Neural cell (in vitro differentiated cells): ENCODE data around the gene DIAPH1. TPM values are rescaled to one million over a fixed set of nuclear protein-coding genes. Genes with fewer than 3 reads are reported as not detected.

ENCODE experiments used
- H2AFZ ChIP-seq: fragments of 200-600, 300-800 bp; sonication (generic), shearing (Covaris generic); 2 replicates; pipeline ENCODE4 v1.6.0; 2014; ENCODE audit warnings: low read depth, mild to moderate bottlenecking, antibody characterized with exemption, low read length, moderate library complexity
- H3F3A ChIP-seq: fragments of 200-600 bp; shearing (Covaris generic); 2 replicates; pipeline ENCODE4 v1.6.1; 2016; ENCODE audit warnings: mild to moderate bottlenecking, moderate library complexity, mixed read lengths, antibody characterized with exemption, low read length; ENCODE audit not compliant: insufficient read depth, poor library complexity, severe bottlenecking
- H3K27ac ChIP-seq: fragments of 200-600, 300-800 bp; sonication (generic), shearing (Covaris generic); 2 replicates; pipeline ENCODE4 v1.5.1; 2014; ENCODE audit warnings: mild to moderate bottlenecking, low read length, moderate library complexity
- H3K27me3 ChIP-seq: fragments of 300-800, 200-600 bp; sonication (generic), shearing (Covaris generic); 2 replicates; pipeline ENCODE4 v1.6.0; 2014; ENCODE audit warnings: mild to moderate bottlenecking, low read depth, low read length, moderate library complexity; ENCODE audit not compliant: insufficient read depth
- H3K36me3 ChIP-seq: fragments of 300-800, 200-600 bp; sonication (generic), shearing (Covaris generic); 2 replicates; pipeline ENCODE4 v1.5.1; 2014; ENCODE audit warnings: mild to moderate bottlenecking, antibody characterized with exemption, low read length, moderate library complexity; ENCODE audit not compliant: insufficient read depth
- H3K4me2 ChIP-seq: fragments of 300-800, 200-600 bp; sonication (generic), shearing (Covaris generic); 2 replicates; pipeline ENCODE4 v1.6.0; 2014; ENCODE audit warnings: mild to moderate bottlenecking, low read length
- H3K4me3 ChIP-seq: fragments of 300-800, 200-600 bp; sonication (generic), shearing (Covaris generic); 2 replicates; pipeline ENCODE4 v1.5.1; 2014; ENCODE audit warnings: mild to moderate bottlenecking, low read length, moderate library complexity
- H3K79me2 ChIP-seq: fragments of 200-600 bp; shearing (Covaris generic); replicated peaks from 2 replicates; pipeline ENCODE4 v1.6.0; 2014; ENCODE audit warnings: mild to moderate bottlenecking, low read length, moderate library complexity; ENCODE audit not compliant: insufficient read depth
- H3K9ac ChIP-seq: fragments of 300-800, 200-600 bp; sonication (generic), shearing (Covaris generic); 2 replicates; pipeline ENCODE4 v1.6.1; 2016; ENCODE audit warnings: mild to moderate bottlenecking, low read length, mixed read lengths
- H3K9me2 ChIP-seq: fragments of 200-600 bp; shearing (Covaris generic); 2 replicates; pipeline ENCODE4 v1.6.1; 2016; ENCODE audit warnings: mild to moderate bottlenecking, low read length, mixed read lengths; ENCODE audit not compliant: insufficient read depth
- H3K9me3 ChIP-seq: fragments of 200-600, 300-800 bp; sonication (generic), shearing (Covaris generic); 2 replicates; pipeline ENCODE4 v1.6.1; 2016; ENCODE audit warnings: mild to moderate bottlenecking, mixed run types, low read length, moderate library complexity, mixed read lengths
- H4K20me1 ChIP-seq: fragments of 200-600 bp; shearing (Covaris generic); 2 replicates; pipeline ENCODE4 v1.6.1; 2016; ENCODE audit warnings: mild to moderate bottlenecking, mixed run types; ENCODE audit not compliant: insufficient read depth
- CTCF ChIP-seq: fragments of 450-650 bp; IDR thresholded peaks from 2 replicates; pipeline ENCODE4 v1.5.1; 2014; ENCODE audit warnings: antibody characterized with exemption, mild to moderate bottlenecking, moderate library complexity; ENCODE audit not compliant: poor library complexity, severe bottlenecking
- EP300 ChIP-seq: fragments of 450-650 bp; conservative IDR thresholded peaks from 2 replicates; pipeline ENCODE4 v1.6.1; 2014; ENCODE audit warnings: antibody characterized with exemption, mild to moderate bottlenecking, moderate library complexity; ENCODE audit not compliant: poor library complexity, severe bottlenecking
- EZH2 ChIP-seq: fragments of 200-600, 300-800 bp; shearing (Covaris generic), sonication (generic); IDR thresholded peaks from 2 replicates; pipeline ENCODE4 v1.6.1; 2014; ENCODE audit warnings: antibody characterized with exemption, low read length, borderline replicate concordance, mild to moderate bottlenecking; ENCODE audit not compliant: insufficient read depth, poor library complexity, severe bottlenecking
- MXI1 ChIP-seq: fragments of 450-650 bp; conservative IDR thresholded peaks from 2 replicates; pipeline ENCODE4 v1.6.1; 2014; ENCODE audit warnings: antibody characterized with exemption, mild to moderate bottlenecking; ENCODE audit not compliant: poor library complexity, severe bottlenecking
- POLR2AphosphoS5 ChIP-seq: IDR thresholded peaks from 2 replicates; pipeline ENCODE4 v1.6.1; 2012
- RAD21 ChIP-seq: fragments of 450-650 bp; conservative IDR thresholded peaks from 2 replicates; pipeline ENCODE4 v1.6.1; 2014; ENCODE audit warnings: antibody characterized with exemption, mild to moderate bottlenecking, moderate library complexity
- REST ChIP-seq: IDR thresholded peaks from 2 replicates; pipeline ENCODE4 v1.6.1; 2012; ENCODE audit warnings: borderline replicate concordance
- SMC3 ChIP-seq: fragments of 450-650 bp; conservative IDR thresholded peaks from 2 replicates; pipeline ENCODE4 v1.6.1; 2014; ENCODE audit warnings: antibody characterized with exemption, mild to moderate bottlenecking, moderate library complexity; ENCODE audit not compliant: poor library complexity
- TAF1 ChIP-seq: IDR thresholded peaks from 2 replicates; pipeline ENCODE4 v1.6.1; 2012; ENCODE audit warnings: low read depth
- polyA plus RNA-seq: library from polyadenylated mRNA; depleted of rRNA; stranded (reverse); fragments of >200 nt; gene quantifications from 2 replicates; pipeline ENCODE4 v1.2.3, GENCODE V29; 2014

The DIAPH1 gene
- polyA plus RNA-seq, 1 donor from 2014 or later: 21.9 TPM

GRCh38 chr5:141517880-141518617 is 100.8 kb downstream of the DIAPH1 start:
- no peaks in the 10 kb centered on the region for H3K27me3 ChIP-seq
- no peak overlapping the region for H3K4me3 ChIP-seq
- no peak overlapping the region for H3K9ac ChIP-seq
- H4K20me1 ChIP-seq: no peaks in the 10 kb centered on the region
- no peaks in the 10 kb centered on the region for H3K79me2 ChIP-seq
- peaks cover 8% of the 10 kb centered on the region for H3K36me3 ChIP-seq
- H3F3A ChIP-seq: peaks cover 3% of the 10 kb centered on the region
- H3K9me3 ChIP-seq: no peaks in the 10 kb centered on the region
- no peaks in the 10 kb centered on the region for H3K9me2 ChIP-seq
- H3K4me2 ChIP-seq: no peak overlapping the region
- no peak overlapping the region for H2AFZ ChIP-seq
- H3K27ac ChIP-seq: no peak overlapping the region
- TF ChIP-seq TAF1 (no peak), RAD21 (no peak), POLR2AphosphoS5 (no peak), EP300 (no peak), SMC3 (no peak), REST (no peak), CTCF (no peak), EZH2 (no peak), MXI1 (no peak)

- no peaks in the 10 kb centered on the region for H4K20me1 ChIP-seq
- H3K9me2 ChIP-seq: no peaks in the 10 kb centered on the region
- H3F3A ChIP-seq: peaks cover 3% of the 10 kb centered on the region
- TF ChIP-seq TAF1: no peak
- no peak for TF ChIP-seq POLR2AphosphoS5
- no peak for TF ChIP-seq EZH2
- no peak for TF ChIP-seq SMC3
- TF ChIP-seq RAD21: no peak
- no peak for TF ChIP-seq EP300
- no peak for TF ChIP-seq REST
- no peak for TF ChIP-seq MXI1
- TF ChIP-seq CTCF: no peak
- no peak overlapping the region for H2AFZ ChIP-seq
- no peak overlapping the region for H3K27ac ChIP-seq
- no peak overlapping the region for H3K9ac ChIP-seq
- H3K4me3 ChIP-seq: no peak overlapping the region
- no peaks in the 10 kb centered on the region for H3K27me3 ChIP-seq
- H3K36me3 ChIP-seq: peaks cover 5% of the 10 kb centered on the region
- no peaks in the 10 kb centered on the region for H3K9me3 ChIP-seq
- no peak overlapping the region for H3K4me2 ChIP-seq
- H3K79me2 ChIP-seq: no peaks in the 10 kb centered on the region
Observed at GRCh38 chr5:141517312-141517711, 101.5 kb downstream of the DIAPH1 start.
